Keratinocyte (primary cell): ENCODE data around the gene CALR3. TPM values are rescaled to one million over a fixed set of nuclear protein-coding genes. Genes with fewer than 3 reads are reported as not detected.

Experiments used
- DNase-seq: peaks from one replicate; pipeline ENCODE4 v3.0.0-alpha.2; 2011; ENCODE audit warnings: low read depth, missing footprints, low spot score
- FAIRE-seq: peaks from 2 replicates; lab custom pipeline; 2011; peaks lifted over from hg19 to GRCh38; lab: Jason Lieb, UNC
- H2AFZ ChIP-seq: 2 replicates; pipeline ENCODE4 v1.6.0; 2012; ENCODE audit warnings: low read length, control low read depth, inconsistent platforms; ENCODE audit not compliant: control insufficient read depth
- H3K27ac ChIP-seq: 2 replicates; pipeline ENCODE4 v1.5.1; 2011; ENCODE audit warnings: low read length; ENCODE audit not compliant: control insufficient read depth, insufficient read depth
- H3K27me3 ChIP-seq: 3 replicates; pipeline ENCODE4 v1.6.0; 2011; ENCODE audit warnings: low read length; ENCODE audit not compliant: control insufficient read depth, insufficient read depth; ENCODE audit errors: extremely low read depth
- H3K36me3 ChIP-seq, 2 experiments: 2 replicates in 1 of 2; 3 replicates in 1 of 2; pipeline ENCODE4 v1.5.1; 2011; ENCODE audit warnings: low read length in 2 of 2, mild to moderate bottlenecking in 1 of 2; ENCODE audit not compliant: control insufficient read depth in 2 of 2, insufficient read depth in 2 of 2; ENCODE audit errors: extremely low read depth in 1 of 2
- H3K4me1 ChIP-seq: 3 replicates; pipeline ENCODE4 v1.5.1; 2011; ENCODE audit warnings: low read length; ENCODE audit not compliant: control insufficient read depth, insufficient read depth; ENCODE audit errors: extremely low read depth
- H3K4me2 ChIP-seq: 3 replicates; pipeline ENCODE4 v1.6.0; 2011; ENCODE audit warnings: low read depth, low read length; ENCODE audit not compliant: control insufficient read depth, insufficient read depth; ENCODE audit errors: extremely low read depth
- H3K4me3 ChIP-seq, 3 experiments: fragments of 200-600 bp in 1 of 3; sonication (generic) in 1 of 3; 2 replicates in 2 of 3; 3 replicates in 1 of 3; pipeline ENCODE4 v1.5.1; 2011 to 2016; ENCODE audit warnings: low read length in 3 of 3, mild to moderate bottlenecking in 3 of 3, control low read depth in 2 of 3, inconsistent platforms in 1 of 3, low read depth in 1 of 3, mixed read lengths in 1 of 3, mixed run types in 1 of 3, moderate library complexity in 1 of 3; ENCODE audit not compliant: control insufficient read depth in 2 of 3, insufficient read depth in 2 of 3; ENCODE audit errors: extremely low read depth in 1 of 3
- H3K79me2 ChIP-seq: 2 replicates; pipeline ENCODE4 v1.6.0; 2012; ENCODE audit warnings: low read length; ENCODE audit not compliant: control insufficient read depth, insufficient read depth
- H3K9ac ChIP-seq: 3 replicates; pipeline ENCODE4 v1.6.0; 2011; ENCODE audit warnings: low read length; ENCODE audit not compliant: control insufficient read depth, insufficient read depth; ENCODE audit errors: extremely low read depth
- H3K9me1 ChIP-seq: 3 replicates; pipeline ENCODE4 v1.6.0; 2011; ENCODE audit warnings: low read length; ENCODE audit not compliant: control insufficient read depth, insufficient read depth; ENCODE audit errors: extremely low read depth
- H3K9me3 ChIP-seq: 2 replicates; pipeline ENCODE4 v1.5.1; 2012; ENCODE audit warnings: low read depth, low read length; ENCODE audit not compliant: control insufficient read depth
- H4K20me1 ChIP-seq: 3 replicates; pipeline ENCODE4 v1.6.0; 2011; ENCODE audit warnings: low read length; ENCODE audit not compliant: control insufficient read depth, insufficient read depth; ENCODE audit errors: extremely low read depth
- EZH2 ChIP-seq: IDR thresholded peaks from one replicate; pipeline ENCODE4 v1.6.1; 2012; ENCODE audit warnings: inconsistent platforms, mild to moderate bottlenecking, low read length, moderate library complexity
- dilution Hi-C: fragments of 300-500 bp; cut with MboI; formaldehyde crosslinking; loops from one replicate; pipeline ENCODE4 v1.7.0; 2020; ENCODE audit warnings: low sequenced_read_pairs; ENCODE audit not compliant: extremely low pct_ligation_motif_present
- polyA plus RNA-seq, 5 experiments: library from polyadenylated mRNA; depleted of rRNA in 3 of 5; stranded (reverse) in 3 of 5; stranded (forward) in 1 of 5; unstranded in 1 of 5; fragments of >200 nt; gene quantifications; 1 replicate in 1 of 5; 2 replicates in 3 of 5; 3 replicates in 1 of 5; pipeline versions ENCODE4 v1.2.1 to v1.2.3, GENCODE V29; 2011 to 2012; ENCODE audit warnings: missing spikeins in 2 of 5, low read depth in 1 of 5, low replicate concordance in 1 of 5
- TF ChIP-seq, protein P1 (sequence below), 3 experiments: IDR thresholded peaks in 1 of 3; conservative IDR thresholded peaks in 1 of 3; optimal IDR thresholded peaks in 1 of 3; 2 replicates in 2 of 3; 3 replicates in 1 of 3; pipeline versions ENCODE3 to v1.5.1; 2011; ENCODE audit warnings: low read length in 3 of 3, mild to moderate bottlenecking in 3 of 3, moderate library complexity in 2 of 3, control low read depth in 1 of 3, inconsistent platforms in 1 of 3; ENCODE audit not compliant: insufficient read depth in 2 of 3; ENCODE audit errors: extremely low read depth in 1 of 3

Gene CALR3
- polyA plus RNA-seq, 1 donor (not counting 4 experiments of a cell fraction or from before 2014, with no cell fraction given), result not detected

DNA sequence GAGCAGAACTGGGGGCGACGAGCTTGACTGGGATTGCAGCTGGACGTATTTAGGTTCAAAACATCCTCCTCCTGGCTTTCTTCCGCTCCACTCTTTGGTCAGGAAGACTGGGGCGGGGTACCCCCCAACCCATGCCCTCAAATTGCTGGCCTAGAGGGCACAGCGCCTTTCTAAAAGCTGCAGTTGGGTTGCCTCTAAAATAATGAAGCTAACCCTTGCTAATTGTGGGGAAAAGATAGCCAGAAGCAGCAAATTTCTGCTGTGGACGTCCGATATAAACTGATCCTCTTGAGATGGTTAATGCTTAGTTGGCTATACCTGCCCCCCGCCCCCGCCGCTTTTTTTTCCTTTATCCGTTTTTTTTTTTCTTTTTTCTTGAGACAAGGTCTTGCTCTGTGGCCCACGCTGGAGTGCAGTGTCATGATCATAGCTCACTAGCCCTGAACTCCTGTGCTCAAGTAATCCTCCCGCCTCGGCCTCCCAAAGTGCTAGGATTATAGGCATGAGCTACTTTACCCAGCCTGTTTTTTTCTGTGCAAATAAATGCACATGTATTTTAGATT, 47.0 kb upstream of the CALR3 start:
- no peak for TF ChIP-seq EZH2
- TF ChIP-seq, protein P1, sequence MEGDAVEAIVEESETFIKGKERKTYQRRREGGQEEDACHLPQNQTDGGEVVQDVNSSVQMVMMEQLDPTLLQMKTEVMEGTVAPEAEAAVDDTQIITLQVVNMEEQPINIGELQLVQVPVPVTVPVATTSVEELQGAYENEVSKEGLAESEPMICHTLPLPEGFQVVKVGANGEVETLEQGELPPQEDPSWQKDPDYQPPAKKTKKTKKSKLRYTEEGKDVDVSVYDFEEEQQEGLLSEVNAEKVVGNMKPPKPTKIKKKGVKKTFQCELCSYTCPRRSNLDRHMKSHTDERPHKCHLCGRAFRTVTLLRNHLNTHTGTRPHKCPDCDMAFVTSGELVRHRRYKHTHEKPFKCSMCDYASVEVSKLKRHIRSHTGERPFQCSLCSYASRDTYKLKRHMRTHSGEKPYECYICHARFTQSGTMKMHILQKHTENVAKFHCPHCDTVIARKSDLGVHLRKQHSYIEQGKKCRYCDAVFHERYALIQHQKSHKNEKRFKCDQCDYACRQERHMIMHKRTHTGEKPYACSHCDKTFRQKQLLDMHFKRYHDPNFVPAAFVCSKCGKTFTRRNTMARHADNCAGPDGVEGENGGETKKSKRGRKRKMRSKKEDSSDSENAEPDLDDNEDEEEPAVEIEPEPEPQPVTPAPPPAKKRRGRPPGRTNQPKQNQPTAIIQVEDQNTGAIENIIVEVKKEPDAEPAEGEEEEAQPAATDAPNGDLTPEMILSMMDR (optimal IDR thresholded peaks at IDR 0.05 in 1 of 3, IDR thresholded peaks at IDR 0.05 in 1 of 3, conservative IDR thresholded peaks at IDR 0.05 in 1 of 3; ENCODE audit: extremely low read depth in 1 of 3, insufficient read depth in 2 of 3, low read length in 3 of 3), result no peak
- dilution Hi-C loops, result no loop called here

DNA sequence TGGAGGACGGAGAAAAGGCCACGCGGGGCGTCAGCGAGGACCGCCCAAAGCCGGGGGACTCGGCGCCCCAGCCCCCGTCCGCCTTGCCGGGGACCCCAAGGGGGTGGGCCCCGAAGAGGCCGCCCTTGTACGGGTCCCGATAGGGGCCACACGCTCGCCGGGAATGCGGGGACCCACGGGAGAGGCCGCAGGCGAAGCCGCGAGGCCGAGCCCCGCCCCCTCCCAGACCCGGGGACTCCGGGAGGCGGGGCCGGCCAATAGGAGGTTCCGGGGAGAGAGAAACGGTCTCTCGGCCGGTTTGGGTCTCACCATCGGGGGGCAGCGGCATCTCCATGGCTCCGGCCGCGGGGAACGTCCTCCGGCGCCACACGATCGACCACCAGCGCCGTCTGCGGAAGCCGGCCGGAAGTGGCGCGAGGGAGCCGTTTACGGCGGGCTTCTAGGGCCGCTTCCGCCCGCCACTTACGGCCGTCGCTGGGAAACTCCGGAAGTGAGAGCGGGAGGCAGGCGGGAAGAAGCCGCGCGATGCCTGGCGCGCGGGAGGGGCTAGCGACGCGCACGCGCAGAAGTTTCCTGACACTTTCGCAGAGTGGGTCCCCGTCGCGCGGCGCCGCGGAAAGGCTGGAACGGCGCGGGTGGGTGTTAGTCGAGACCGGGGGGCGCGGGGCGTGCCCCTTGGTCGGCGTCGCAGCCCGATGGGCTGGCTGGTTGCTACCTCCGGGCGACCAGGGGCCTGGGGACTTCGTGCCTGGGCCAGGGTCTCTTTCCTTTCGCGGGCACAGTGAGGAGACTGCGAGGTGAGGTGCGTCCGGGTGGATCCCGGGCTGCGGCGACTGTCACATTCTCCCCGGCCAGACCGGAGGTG, 46.3 kb upstream of the CALR3 start, which contains the start of gene CHERP:
CHERP (minus strand) TSS at position 393 of the 865 bp plus-strand sequence; CDS start at position 334, 59 bp downstream.
- DNase-seq (peak; percentile 61), FAIRE-seq (no peak)
- Histone ChIP-seq H4K20me1 (peaks cover 21% of the 10 kb centered on the region), H3K27me3 (no peaks in the 10 kb centered on the region), H3K9me1 (no peaks in the 10 kb centered on the region), H3K4me1 (peaks cover 14% of the 10 kb centered on the region), H3K36me3 (peaks cover 14 to 27% of the 10 kb centered on the region in 2 experiments), H3K4me2 (peak within 1 kb of the TSS; percentile 97), H2AFZ (peak within 1 kb of the TSS; percentile 76), H3K9me3 (no peaks in the 10 kb centered on the region), H3K9ac (peak within 1 kb of the TSS; percentile 94), H3K79me2 (peaks cover 66% of the 10 kb centered on the region), H3K4me3 (peak within 1 kb of the TSS; percentile 78 to 99 (median 99)), H3K27ac (peak within 1 kb of the TSS; percentile 80)
- dilution Hi-C loops, result no loop called here
- TF ChIP-seq, protein P1 (optimal IDR thresholded peaks at IDR 0.05 in 1 of 3, IDR thresholded peaks at IDR 0.05 in 1 of 3, conservative IDR thresholded peaks at IDR 0.05 in 1 of 3; ENCODE audit: extremely low read depth in 1 of 3, insufficient read depth in 2 of 3, low read length in 3 of 3), result no peak
- no peak for TF ChIP-seq EZH2

More for the DNA sequence above, 47.0 kb upstream of the CALR3 start:
- Histone ChIP-seq H4K20me1 (peaks cover 16% of the 10 kb centered on the region), H3K27me3 (no peaks in the 10 kb centered on the region), H2AFZ (peak overlapping the region; percentile 76), H3K9ac (peak overlapping the region; percentile 94), H3K79me2 (peaks cover 59% of the 10 kb centered on the region), H3K4me3 (peak overlapping the region; percentile 78 to 99 (median 99)), H3K9me3 (no peaks in the 10 kb centered on the region), H3K36me3 (peaks cover 8 to 20% of the 10 kb centered on the region in 2 experiments), H3K27ac (peak overlapping the region; percentile 80), H3K4me1 (peaks cover 14% of the 10 kb centered on the region), H3K9me1 (no peaks in the 10 kb centered on the region), H3K4me2 (peak overlapping the region; percentile 70)
- DNase-seq, result no peak
- FAIRE-seq, result no peak
